OCI-LY7 (cell line): ENCODE measurements around the gene GPBP1L1. TPM values are rescaled to one million over a fixed set of nuclear protein-coding genes. Genes with fewer than 3 reads are reported as not detected.
A peak's percentile ranks its signal among the peaks of the same experiment; 100 is the strongest.

Experiments
- BruUV-seq: library from RNA; stranded (reverse); fragments of 400-500 nt; replicated peaks from 2 replicates; lab custom pipeline; 2021; lab: Mats Ljungman, UMichigan
- CTCF ChIA-PET: fragments of 300-600 bp; sonication (Branson Sonifier 250); formaldehyde crosslinking; loops from one replicate; lab custom pipeline; 2022; ENCODE audit warnings: antibody characterized with exemption; ENCODE audit not compliant: unreplicated experiment; lab: Charles Lee
- POLR2A ChIA-PET: fragments of 300-600 bp; sonication (Branson Sonifier 250); formaldehyde crosslinking; loops from one replicate; lab custom pipeline; 2022; ENCODE audit warnings: antibody characterized with exemption; lab: Charles Lee
- DNase-seq: peaks from one replicate; pipeline ENCODE4 v3.0.0-alpha.2; 2015; ENCODE audit warnings: low spot score
- H2AFZ ChIP-seq: fragments of 200-600 bp; sonication (generic), shearing (Covaris generic); 2 replicates; pipeline ENCODE4 v1.6.1; 2014; ENCODE audit warnings: mild to moderate bottlenecking, antibody characterized with exemption, low read length, moderate library complexity
- H3K27ac ChIP-seq: fragments of 200-600 bp; sonication (generic); 2 replicates; pipeline ENCODE4 v1.5.1; 2014; ENCODE audit warnings: mixed run types, low read depth, mild to moderate bottlenecking, moderate library complexity, low read length, inconsistent platforms; ENCODE audit not compliant: poor library complexity, severe bottlenecking
- H3K36me3 ChIP-seq: fragments of 200-600 bp; sonication (generic); 2 replicates; pipeline ENCODE4 v1.6.1; 2014; ENCODE audit warnings: mild to moderate bottlenecking, antibody characterized with exemption, low read length, moderate library complexity, mixed read lengths; ENCODE audit not compliant: insufficient read depth
- H3K4me1 ChIP-seq: fragments of 200-600 bp; sonication (generic); 2 replicates; pipeline ENCODE4 v1.5.1; 2014; ENCODE audit warnings: mild to moderate bottlenecking, low read length; ENCODE audit not compliant: insufficient read depth, poor library complexity, severe bottlenecking
- H3K4me2 ChIP-seq: fragments of 200-600 bp; sonication (generic); 2 replicates; pipeline ENCODE4 v1.6.1; 2014; ENCODE audit warnings: mild to moderate bottlenecking, low read length
- H3K4me3 ChIP-seq: fragments of 200-600 bp; sonication (generic); 2 replicates; pipeline ENCODE4 v1.5.1; 2014; ENCODE audit warnings: mild to moderate bottlenecking, low read depth, low read length; ENCODE audit not compliant: poor library complexity, severe bottlenecking
- H3K79me2 ChIP-seq: fragments of 200-600 bp; sonication (generic); 2 replicates; pipeline ENCODE4 v1.6.1; 2016; ENCODE audit warnings: low read depth, mild to moderate bottlenecking, low read length, moderate library complexity, mixed read lengths; ENCODE audit not compliant: insufficient read depth
- H3K9me2 ChIP-seq: fragments of 200-600 bp; sonication (generic); 2 replicates; pipeline ENCODE4 v1.6.1; 2016; ENCODE audit warnings: mild to moderate bottlenecking, low read length, mixed read lengths; ENCODE audit not compliant: insufficient read depth
- H3K9me3 ChIP-seq: fragments of 200-600 bp; sonication (generic); 2 replicates; pipeline ENCODE4 v1.6.1; 2014; ENCODE audit warnings: mild to moderate bottlenecking, mixed run types, low read length, mixed read lengths
- H4K20me1 ChIP-seq: fragments of 200-600 bp; sonication (generic); 2 replicates; pipeline ENCODE4 v1.6.1; 2014; ENCODE audit warnings: mild to moderate bottlenecking, antibody characterized with exemption, low read length, moderate library complexity, mixed read lengths; ENCODE audit not compliant: insufficient read depth
- EZH2phosphoT487 ChIP-seq: fragments of 200-600 bp; sonication (generic); IDR thresholded peaks from 2 replicates; pipeline ENCODE4 v1.6.1; 2018; ENCODE audit warnings: low read depth, borderline replicate concordance, mild to moderate bottlenecking, mixed run types, antibody characterized with exemption, low read length, moderate library complexity, mixed read lengths
- intact Hi-C: fragments of 100-400 bp; cut with micrococcal nuclease; formaldehyde crosslinking; loops from one replicate; pipeline ENCODE4 v1.10.0; 2022; ENCODE audit not compliant: unreplicated experiment
- total RNA-seq, 2 experiments: library from RNA; depleted of rRNA in 1 of 2; stranded (reverse); fragments of >200 nt in 1 of 2; shearing (Covaris generic) in 1 of 2; gene quantifications; 2 replicates each; pipeline ENCODE4 v1.2.3, GENCODE V29; 2014 to 2022
- TF ChIP-seq, protein P1 (sequence below): fragments of 200-600 bp; sonication (generic); conservative IDR thresholded peaks from 2 replicates; pipeline ENCODE4 v1.5.1; 2014; ENCODE audit warnings: mild to moderate bottlenecking, antibody characterized with exemption, low read length, moderate library complexity, mixed read lengths

GPBP1L1 gene
- total RNA-seq, 2 experiments from 2014 or later = 89.7 to 130 TPM

GRCh38 chr1:45585496-45586075, 100.7 kb downstream of the GPBP1L1 start:
- no peaks in the 10 kb centered on the region for H3K9me2 ChIP-seq
- peaks cover 58% of the 10 kb centered on the region for H3K36me3 ChIP-seq
- H3K9me3 ChIP-seq = no peaks in the 10 kb centered on the region
- no peak for TF ChIP-seq EZH2phosphoT487
- TF ChIP-seq, protein P1, sequence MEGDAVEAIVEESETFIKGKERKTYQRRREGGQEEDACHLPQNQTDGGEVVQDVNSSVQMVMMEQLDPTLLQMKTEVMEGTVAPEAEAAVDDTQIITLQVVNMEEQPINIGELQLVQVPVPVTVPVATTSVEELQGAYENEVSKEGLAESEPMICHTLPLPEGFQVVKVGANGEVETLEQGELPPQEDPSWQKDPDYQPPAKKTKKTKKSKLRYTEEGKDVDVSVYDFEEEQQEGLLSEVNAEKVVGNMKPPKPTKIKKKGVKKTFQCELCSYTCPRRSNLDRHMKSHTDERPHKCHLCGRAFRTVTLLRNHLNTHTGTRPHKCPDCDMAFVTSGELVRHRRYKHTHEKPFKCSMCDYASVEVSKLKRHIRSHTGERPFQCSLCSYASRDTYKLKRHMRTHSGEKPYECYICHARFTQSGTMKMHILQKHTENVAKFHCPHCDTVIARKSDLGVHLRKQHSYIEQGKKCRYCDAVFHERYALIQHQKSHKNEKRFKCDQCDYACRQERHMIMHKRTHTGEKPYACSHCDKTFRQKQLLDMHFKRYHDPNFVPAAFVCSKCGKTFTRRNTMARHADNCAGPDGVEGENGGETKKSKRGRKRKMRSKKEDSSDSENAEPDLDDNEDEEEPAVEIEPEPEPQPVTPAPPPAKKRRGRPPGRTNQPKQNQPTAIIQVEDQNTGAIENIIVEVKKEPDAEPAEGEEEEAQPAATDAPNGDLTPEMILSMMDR = no peak
- peaks cover 67% of the 10 kb centered on the region for H3K79me2 ChIP-seq
- no peak overlapping the region for H2AFZ ChIP-seq
- no peak for DNase-seq
- CTCF ChIA-PET = interaction anchor here (0.6 kb wide), 1 partner anchor 26 kb away, joined by 4 read pairs; no protein-coding TSS in a partner anchor
- peaks cover 48% of the 10 kb centered on the region for H3K4me1 ChIP-seq
- POLR2A ChIA-PET = interaction anchor here (0.6 to 2.5 kb wide), 5 partner anchors 14 to 284 kb away, joined by 3 to 6 read pairs (median 4); partner anchors contain the start of genes MUTYH and TOE1
- BruUV-seq = no TSS peak
- no peak overlapping the region for H3K27ac ChIP-seq
- peak overlapping the region; percentile 97 for H3K4me2 ChIP-seq
- peak overlapping the region; percentile 99 for H3K4me3 ChIP-seq
- intact Hi-C loops = no loop called here
- peaks cover 30% of the 10 kb centered on the region for H4K20me1 ChIP-seq

- TSS peak; percentile 62 for BruUV-seq
- ChIA-PET POLR2A (interaction anchor here (0.6 to 2.5 kb wide), 3 partner anchors 15 to 61 kb away, joined by 3 to 6 read pairs (median 4); no protein-coding TSS in a partner anchor), CTCF (no interaction called here)
- peak overlapping the region; percentile 97 for H3K4me2 ChIP-seq
- H3K79me2 ChIP-seq = peaks cover 62% of the 10 kb centered on the region
- no peaks in the 10 kb centered on the region for H3K9me2 ChIP-seq
- H3K4me3 ChIP-seq = peak overlapping the region; percentile 99
- H3K4me1 ChIP-seq = peaks cover 48% of the 10 kb centered on the region
- H4K20me1 ChIP-seq = peaks cover 30% of the 10 kb centered on the region
- intact Hi-C loops = no loop called here
- no peaks in the 10 kb centered on the region for H3K9me3 ChIP-seq
- no peak overlapping the region for H2AFZ ChIP-seq
- peaks cover 53% of the 10 kb centered on the region for H3K36me3 ChIP-seq
- no peak for DNase-seq
- H3K27ac ChIP-seq = peak overlapping the region; percentile 83
- TF ChIP-seq, protein P1 = no peak
- no peak for TF ChIP-seq EZH2phosphoT487
Observed at GRCh38 chr1:45585110-45585426, 101.3 kb downstream of the GPBP1L1 start.
